ENCODE results near the gene DTNB.
"Not testable (repeated sequence)": the region's sequence is repeated elsewhere in the genome, so short reads cannot be mapped to it uniquely, and the experiment has no call there.

The DTNB gene

GRCh38 chr2:25673300-25674076 lies at the start of gene DTNB:
TSS of gene DTNB (minus strand) at chr2:25673577. CDS start at chr2:25652660, 20,917 bp downstream.
- Histone ChIP-seq H3K27ac (ENCODE audit: low read depth, low read length) (peak within 1 kb of the TSS; percentile 78), H3K4me3 (ENCODE audit: low read length) (peak within 1 kb of the TSS; percentile 81), H3K36me3 (ENCODE audit: control insufficient read depth, insufficient read depth, low read length) (no peaks in the 10 kb centered on the region), H3K4me1 (ENCODE audit: control insufficient read depth, insufficient read depth, low read length) (no peaks in the 10 kb centered on the region), H3K27me3 (ENCODE audit: control insufficient read depth, insufficient read depth, low read length) (no peaks in the 10 kb centered on the region), H3K9ac (ENCODE audit: low read length) (peak within 1 kb of the TSS; percentile 78)

GRCh38 chr2:25722224-25722623 lies 48.8 kb upstream of the DTNB start:
- H3K9ac ChIP-seq (ENCODE audit: low read length): no peak overlapping the region

GRCh38 chr2:25720575-25720974 lies 47.2 kb upstream of the DTNB start:
- Histone ChIP-seq H3K27ac (ENCODE audit: low read depth, low read length) (no peak overlapping the region), H3K9ac (ENCODE audit: low read length) (no peak overlapping the region), H3K27me3 (ENCODE audit: control insufficient read depth, insufficient read depth, low read length) (no peaks in the 10 kb centered on the region), H3K4me3 (ENCODE audit: low read length) (no peak overlapping the region), H3K4me1 (ENCODE audit: control insufficient read depth, insufficient read depth, low read length) (no peaks in the 10 kb centered on the region), H3K36me3 (ENCODE audit: control insufficient read depth, insufficient read depth, low read length) (no peaks in the 10 kb centered on the region)

More at GRCh38 chr2:25722224-25722623, 48.8 kb upstream of the DTNB start:
- H3K27ac ChIP-seq (ENCODE audit: low read depth, low read length): no peak overlapping the region
- no peaks in the 10 kb centered on the region for H3K4me1 ChIP-seq (ENCODE audit: control insufficient read depth, insufficient read depth, low read length)
- no peak overlapping the region for H3K4me3 ChIP-seq (ENCODE audit: low read length)
- H3K27me3 ChIP-seq (ENCODE audit: control insufficient read depth, insufficient read depth, low read length): no peaks in the 10 kb centered on the region
- no peaks in the 10 kb centered on the region for H3K36me3 ChIP-seq (ENCODE audit: control insufficient read depth, insufficient read depth, low read length)

- Histone ChIP-seq H3K27ac (ENCODE audit: low read depth, low read length) (no peak overlapping the region), H3K4me1 (ENCODE audit: control insufficient read depth, insufficient read depth, low read length) (no peaks in the 10 kb centered on the region), H3K9ac (ENCODE audit: low read length) (no peak overlapping the region), H3K4me3 (ENCODE audit: low read length) (no peak overlapping the region), H3K36me3 (ENCODE audit: control insufficient read depth, insufficient read depth, low read length) (no peaks in the 10 kb centered on the region), H3K27me3 (ENCODE audit: control insufficient read depth, insufficient read depth, low read length) (no peaks in the 10 kb centered on the region)
Measured at GRCh38 chr2:25714740-25715139, 41.4 kb upstream of the DTNB start.

GRCh38 chr2:25712455-25712854 lies 39.1 kb upstream of the DTNB start:
- Histone ChIP-seq H3K27ac (ENCODE audit: low read depth, low read length) (no peak overlapping the region), H3K36me3 (ENCODE audit: control insufficient read depth, insufficient read depth, low read length) (no peaks in the 10 kb centered on the region)

GRCh38 chr2:25711675-25712354 lies 38.4 kb upstream of the DTNB start:
- Histone ChIP-seq H3K4me3 (ENCODE audit: low read length) (no peak overlapping the region), H3K27ac (ENCODE audit: low read depth, low read length) (no peak overlapping the region), H3K27me3 (ENCODE audit: control insufficient read depth, insufficient read depth, low read length) (no peaks in the 10 kb centered on the region), H3K9ac (ENCODE audit: low read length) (no peak overlapping the region), H3K4me1 (ENCODE audit: control insufficient read depth, insufficient read depth, low read length) (no peaks in the 10 kb centered on the region), H3K36me3 (ENCODE audit: control insufficient read depth, insufficient read depth, low read length) (no peaks in the 10 kb centered on the region)

More at GRCh38 chr2:25712455-25712854, 39.1 kb upstream of the DTNB start:
- Histone ChIP-seq H3K4me3 (ENCODE audit: low read length) (no peak overlapping the region), H3K27me3 (ENCODE audit: control insufficient read depth, insufficient read depth, low read length) (no peaks in the 10 kb centered on the region), H3K4me1 (ENCODE audit: control insufficient read depth, insufficient read depth, low read length) (no peaks in the 10 kb centered on the region), H3K9ac (ENCODE audit: low read length) (no peak overlapping the region)

- Histone ChIP-seq H3K4me1 (ENCODE audit: control insufficient read depth, insufficient read depth, low read length) (no peaks in the 10 kb centered on the region), H3K27ac (ENCODE audit: low read depth, low read length) (no peak overlapping the region), H3K4me3 (ENCODE audit: low read length) (no peak overlapping the region), H3K9ac (ENCODE audit: low read length) (no peak overlapping the region), H3K27me3 (ENCODE audit: control insufficient read depth, insufficient read depth, low read length) (no peaks in the 10 kb centered on the region), H3K36me3 (ENCODE audit: control insufficient read depth, insufficient read depth, low read length) (no peaks in the 10 kb centered on the region)
Measured at GRCh38 chr2:25710750-25711149, 37.4 kb upstream of the DTNB start.

- no peak overlapping the region for H3K4me3 ChIP-seq (ENCODE audit: low read length)
- no peaks in the 10 kb centered on the region for H3K36me3 ChIP-seq (ENCODE audit: control insufficient read depth, insufficient read depth, low read length)
- no peaks in the 10 kb centered on the region for H3K4me1 ChIP-seq (ENCODE audit: control insufficient read depth, insufficient read depth, low read length)
- H3K27me3 ChIP-seq (ENCODE audit: control insufficient read depth, insufficient read depth, low read length): no peaks in the 10 kb centered on the region
- H3K27ac ChIP-seq (ENCODE audit: low read depth, low read length): no peak overlapping the region
- H3K9ac ChIP-seq (ENCODE audit: low read length): no peak overlapping the region
Measured at GRCh38 chr2:25709349-25709748, 36.0 kb upstream of the DTNB start.

GRCh38 chr2:25707927-25708590 lies 34.7 kb upstream of the DTNB start:
- no peak overlapping the region for H3K9ac ChIP-seq (ENCODE audit: low read length)
- no peaks in the 10 kb centered on the region for H3K27me3 ChIP-seq (ENCODE audit: control insufficient read depth, insufficient read depth, low read length)
- no peak overlapping the region for H3K4me3 ChIP-seq (ENCODE audit: low read length)
- no peaks in the 10 kb centered on the region for H3K36me3 ChIP-seq (ENCODE audit: control insufficient read depth, insufficient read depth, low read length)
- H3K27ac ChIP-seq (ENCODE audit: low read depth, low read length): no peak overlapping the region
- no peaks in the 10 kb centered on the region for H3K4me1 ChIP-seq (ENCODE audit: control insufficient read depth, insufficient read depth, low read length)

GRCh38 chr2:25705575-25705974 lies 32.2 kb upstream of the DTNB start:
- H3K4me1 ChIP-seq (ENCODE audit: control insufficient read depth, insufficient read depth, low read length); H3K4me3 ChIP-seq (ENCODE audit: low read length); H3K27ac ChIP-seq (ENCODE audit: low read depth, low read length); H3K9ac ChIP-seq (ENCODE audit: low read length); H3K27me3 ChIP-seq (ENCODE audit: control insufficient read depth, insufficient read depth, low read length); H3K36me3 ChIP-seq (ENCODE audit: control insufficient read depth, insufficient read depth, low read length): not testable (repeated sequence)

- H3K4me1 ChIP-seq (ENCODE audit: control insufficient read depth, insufficient read depth, low read length): no peaks in the 10 kb centered on the region
- H3K9ac ChIP-seq (ENCODE audit: low read length): no peak overlapping the region
- H3K27me3 ChIP-seq (ENCODE audit: control insufficient read depth, insufficient read depth, low read length): no peaks in the 10 kb centered on the region
- H3K27ac ChIP-seq (ENCODE audit: low read depth, low read length): no peak overlapping the region
- no peaks in the 10 kb centered on the region for H3K36me3 ChIP-seq (ENCODE audit: control insufficient read depth, insufficient read depth, low read length)
- H3K4me3 ChIP-seq (ENCODE audit: low read length): no peak overlapping the region
Measured at GRCh38 chr2:25701801-25702200, 28.4 kb upstream of the DTNB start.

GRCh38 chr2:25700221-25700660 lies 26.9 kb upstream of the DTNB start:
- Histone ChIP-seq H3K36me3 (ENCODE audit: control insufficient read depth, insufficient read depth, low read length) (no peaks in the 10 kb centered on the region), H3K27me3 (ENCODE audit: control insufficient read depth, insufficient read depth, low read length) (no peaks in the 10 kb centered on the region), H3K27ac (ENCODE audit: low read depth, low read length) (no peak overlapping the region), H3K4me1 (ENCODE audit: control insufficient read depth, insufficient read depth, low read length) (no peaks in the 10 kb centered on the region), H3K4me3 (ENCODE audit: low read length) (no peak overlapping the region), H3K9ac (ENCODE audit: low read length) (no peak overlapping the region)

Data from rectal smooth muscle tissue (tissue), 1 donor.